Measurements from ENCODE around the gene SV2B.

The SV2B gene

GRCh38 chr15:91101608-91101920, 1.5 kb downstream of the SV2B start:
- DNase-seq (ENCODE audit: low read depth in 2 of 3, low spot score in 2 of 3) = no peak

- no peak for DNase-seq (ENCODE audit: low read depth in 2 of 3, low spot score in 2 of 3)
These were observed 2.7 kb downstream of the SV2B start for GRCh38 chr15:91102546-91103330.

- no peak for DNase-seq (ENCODE audit: low read depth in 2 of 3, low spot score in 2 of 3)
These were observed 4.1 kb downstream of the SV2B start for GRCh38 chr15:91104111-91104510.

- no peak for DNase-seq (ENCODE audit: low read depth in 2 of 3, low spot score in 2 of 3)
These were observed 8.4 kb downstream of the SV2B start for GRCh38 chr15:91108421-91108820.

- DNase-seq (ENCODE audit: low read depth in 2 of 3, low spot score in 2 of 3) = no peak
These were observed 9.8 kb downstream of the SV2B start for GRCh38 chr15:91109885-91110284.

- DNase-seq (ENCODE audit: low read depth in 2 of 3, low spot score in 2 of 3) = no peak
These were observed 10.3 kb downstream of the SV2B start for GRCh38 chr15:91110407-91110806.

GRCh38 chr15:91113030-91113429, 13.0 kb downstream of the SV2B start:
- no peak for DNase-seq (ENCODE audit: low read depth in 2 of 3, low spot score in 2 of 3)

- DNase-seq (ENCODE audit: low read depth in 2 of 3, low spot score in 2 of 3) = no peak
These were observed 14.2 kb downstream of the SV2B start for GRCh38 chr15:91114301-91114700.

GRCh38 chr15:91116113-91117067, 16.3 kb downstream of the SV2B start:
- no peak for DNase-seq (ENCODE audit: low read depth in 2 of 3, low spot score in 2 of 3)

- DNase-seq (ENCODE audit: low read depth in 2 of 3, low spot score in 2 of 3) = no peak
These were observed 17.3 kb downstream of the SV2B start for GRCh38 chr15:91117375-91117774.

- DNase-seq (ENCODE audit: low read depth in 2 of 3, low spot score in 2 of 3) = no peak
These were observed 18.9 kb downstream of the SV2B start for GRCh38 chr15:91118817-91119590.

GRCh38 chr15:91122296-91122695, 22.2 kb downstream of the SV2B start:
- DNase-seq (ENCODE audit: low read depth in 2 of 3, low spot score in 2 of 3) = no peak

- no peak for DNase-seq (ENCODE audit: low read depth in 2 of 3, low spot score in 2 of 3)
These were observed 24.1 kb downstream of the SV2B start for GRCh38 chr15:91124132-91124531.

- no peak for DNase-seq (ENCODE audit: low read depth in 2 of 3, low spot score in 2 of 3)
These were observed 25.1 kb downstream of the SV2B start for GRCh38 chr15:91125162-91125561.

GRCh38 chr15:91126080-91126479, 26.0 kb downstream of the SV2B start:
- DNase-seq (ENCODE audit: low read depth in 2 of 3, low spot score in 2 of 3) = no peak

GRCh38 chr15:91127236-91127955, 27.3 kb downstream of the SV2B start:
- DNase-seq (ENCODE audit: low read depth in 2 of 3, low spot score in 2 of 3) = no peak

GRCh38 chr15:91128016-91128415, 28.0 kb downstream of the SV2B start:
- no peak for DNase-seq (ENCODE audit: low read depth in 2 of 3, low spot score in 2 of 3)

GRCh38 chr15:91129436-91129835, 29.4 kb downstream of the SV2B start:
- DNase-seq (ENCODE audit: low read depth in 2 of 3, low spot score in 2 of 3) = no peak

GRCh38 chr15:91132079-91132478, 32.0 kb downstream of the SV2B start:
- no peak for DNase-seq (ENCODE audit: low read depth in 2 of 3, low spot score in 2 of 3)

GRCh38 chr15:91133511-91133910, 33.5 kb downstream of the SV2B start:
- no peak for DNase-seq (ENCODE audit: low read depth in 2 of 3, low spot score in 2 of 3)
